ENCODE results near the gene PRL.

PRL gene

DNA sequence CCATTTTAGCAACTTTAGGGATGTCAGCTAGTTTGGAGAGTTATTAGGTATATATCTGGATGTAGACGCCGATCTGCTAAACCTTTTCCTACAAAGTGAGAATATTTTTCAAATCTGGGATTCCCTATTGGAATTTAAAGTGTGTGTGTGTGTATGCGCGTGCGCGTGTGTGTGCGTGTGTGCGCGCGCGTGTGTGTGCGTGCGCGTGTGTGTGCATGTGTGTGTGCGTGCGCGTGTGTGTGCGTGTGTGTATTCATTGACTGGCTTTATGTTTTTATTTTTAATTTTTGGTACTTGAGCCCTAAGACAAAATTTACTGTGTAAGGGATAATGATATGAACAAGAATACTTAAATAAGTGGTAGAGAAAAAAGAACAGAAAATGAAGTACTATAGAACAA lies 8.1 kb downstream of the PRL start:
- no peak for DNase-seq (ENCODE audit: low spot score)
- in situ Hi-C loops (cut with MboI; ENCODE audit: low pct_unique_long_range_greater_than_20kb, low sequenced_read_pairs, unreplicated experiment): no loop called here
- TF ChIP-seq, protein P1, sequence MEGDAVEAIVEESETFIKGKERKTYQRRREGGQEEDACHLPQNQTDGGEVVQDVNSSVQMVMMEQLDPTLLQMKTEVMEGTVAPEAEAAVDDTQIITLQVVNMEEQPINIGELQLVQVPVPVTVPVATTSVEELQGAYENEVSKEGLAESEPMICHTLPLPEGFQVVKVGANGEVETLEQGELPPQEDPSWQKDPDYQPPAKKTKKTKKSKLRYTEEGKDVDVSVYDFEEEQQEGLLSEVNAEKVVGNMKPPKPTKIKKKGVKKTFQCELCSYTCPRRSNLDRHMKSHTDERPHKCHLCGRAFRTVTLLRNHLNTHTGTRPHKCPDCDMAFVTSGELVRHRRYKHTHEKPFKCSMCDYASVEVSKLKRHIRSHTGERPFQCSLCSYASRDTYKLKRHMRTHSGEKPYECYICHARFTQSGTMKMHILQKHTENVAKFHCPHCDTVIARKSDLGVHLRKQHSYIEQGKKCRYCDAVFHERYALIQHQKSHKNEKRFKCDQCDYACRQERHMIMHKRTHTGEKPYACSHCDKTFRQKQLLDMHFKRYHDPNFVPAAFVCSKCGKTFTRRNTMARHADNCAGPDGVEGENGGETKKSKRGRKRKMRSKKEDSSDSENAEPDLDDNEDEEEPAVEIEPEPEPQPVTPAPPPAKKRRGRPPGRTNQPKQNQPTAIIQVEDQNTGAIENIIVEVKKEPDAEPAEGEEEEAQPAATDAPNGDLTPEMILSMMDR (IDR thresholded peaks at IDR 0.05; ENCODE audit: extremely low read depth, insufficient read depth, missing control alignments): no peak

DNA sequence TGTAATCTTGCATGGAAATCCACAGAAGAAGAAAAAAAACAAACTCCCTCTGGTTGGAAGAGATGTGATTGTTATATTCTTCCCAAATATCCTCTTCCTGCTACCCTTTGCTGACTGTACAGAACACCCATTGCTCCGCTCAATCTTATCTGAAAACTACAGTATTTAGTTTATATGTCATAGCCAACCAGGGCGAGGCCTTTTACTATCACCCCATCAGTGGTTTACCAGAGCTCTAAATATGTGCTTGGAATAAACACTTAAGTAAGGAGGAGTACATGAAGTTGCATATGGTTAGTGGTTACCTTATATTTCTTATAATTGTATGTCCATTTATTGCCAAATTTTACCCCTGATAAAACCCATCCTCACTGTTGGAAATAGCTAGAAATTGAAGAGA lies 12.2 kb downstream of the PRL start:
- in situ Hi-C loops (cut with MboI; ENCODE audit: low pct_unique_long_range_greater_than_20kb, low sequenced_read_pairs, unreplicated experiment): no loop called here
- no peak for DNase-seq (ENCODE audit: low spot score)
- TF ChIP-seq, protein P1 (IDR thresholded peaks at IDR 0.05; ENCODE audit: extremely low read depth, insufficient read depth, missing control alignments): no peak

DNA sequence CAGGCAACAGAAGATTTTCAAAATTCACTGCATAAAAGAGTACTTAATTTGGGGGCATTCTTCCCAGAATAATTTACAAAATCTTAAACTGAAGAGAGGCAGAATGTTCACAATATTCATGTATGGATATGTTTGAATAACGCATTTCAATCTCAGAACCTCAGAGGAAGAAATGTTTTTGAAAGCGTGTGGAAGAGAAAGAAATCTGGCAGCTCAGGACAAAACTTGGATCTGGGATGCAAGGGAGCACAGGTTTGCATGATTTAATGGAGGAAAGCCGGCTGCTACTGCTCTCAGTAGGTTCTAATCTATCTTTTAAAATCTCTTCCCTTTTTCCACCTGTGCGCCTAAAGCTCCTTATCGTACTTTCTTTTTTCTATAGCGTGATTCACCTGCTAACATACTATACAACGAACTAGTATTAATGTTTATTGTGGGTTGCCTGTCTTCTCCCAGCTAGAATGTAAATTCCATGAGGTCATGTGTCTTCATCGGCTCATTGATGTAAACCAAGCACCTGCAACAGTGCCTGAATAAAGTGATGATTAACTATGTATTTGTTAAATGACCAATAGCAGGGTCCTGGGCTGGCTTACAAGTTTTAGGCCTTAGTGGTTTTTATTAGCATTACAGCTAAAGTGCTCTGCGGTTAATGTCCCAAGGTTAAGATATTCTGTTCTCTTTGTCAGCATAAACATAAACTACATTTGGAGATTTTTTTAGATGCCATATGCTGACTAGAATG lies 15.3 kb downstream of the PRL start:
- no peak for DNase-seq (ENCODE audit: low spot score)
- TF ChIP-seq, protein P1 (IDR thresholded peaks at IDR 0.05; ENCODE audit: extremely low read depth, insufficient read depth, missing control alignments): no peak

DNA sequence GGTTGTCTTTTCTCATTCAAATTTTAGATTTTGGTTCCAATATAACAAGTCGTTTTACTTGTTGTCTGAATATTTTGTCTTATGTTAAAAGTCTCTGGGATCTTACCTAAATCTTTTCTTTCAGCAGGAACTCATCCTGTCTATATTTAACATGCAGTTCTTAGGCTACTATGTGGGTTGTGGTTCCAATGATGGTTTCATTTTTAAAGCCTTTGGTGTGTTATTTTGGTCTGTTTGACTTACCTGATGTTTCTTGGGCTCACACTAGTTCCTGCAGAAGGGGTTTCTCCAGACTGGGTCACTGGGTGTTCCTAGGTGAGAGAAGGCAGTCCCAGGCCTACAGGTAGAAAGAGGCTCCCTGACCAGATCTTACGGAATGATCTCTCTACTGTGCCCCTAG lies 17.4 kb downstream of the PRL start:
- DNase-seq (ENCODE audit: low spot score): no peak
- in situ Hi-C loops (cut with MboI; ENCODE audit: low pct_unique_long_range_greater_than_20kb, low sequenced_read_pairs, unreplicated experiment): no loop called here
- TF ChIP-seq, protein P1 (IDR thresholded peaks at IDR 0.05; ENCODE audit: extremely low read depth, insufficient read depth, missing control alignments): no peak

More for the DNA sequence above, 15.3 kb downstream of the PRL start:
- in situ Hi-C loops (cut with MboI; ENCODE audit: low pct_unique_long_range_greater_than_20kb, low sequenced_read_pairs, unreplicated experiment): no loop called here

DNA sequence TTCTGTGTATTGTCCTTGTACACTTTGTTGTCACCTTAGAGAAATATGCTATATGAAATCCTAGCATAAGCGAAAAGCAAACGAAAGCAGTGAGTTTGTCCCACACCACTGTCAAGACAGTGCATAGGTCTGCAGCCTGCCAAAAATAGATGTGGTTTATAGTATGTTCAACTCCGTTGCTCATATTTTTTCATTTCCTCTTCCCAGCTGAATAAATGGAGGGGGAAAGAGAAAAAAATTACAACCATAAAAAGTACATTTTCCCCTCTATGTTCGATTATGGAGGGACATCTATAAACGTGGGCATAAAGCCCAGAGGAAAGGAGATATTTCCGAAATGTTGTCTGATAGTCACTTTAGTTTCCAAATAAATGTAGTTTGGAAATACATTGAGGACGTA lies 25.8 kb downstream of the PRL start:
- TF ChIP-seq, protein P1 (IDR thresholded peaks at IDR 0.05; ENCODE audit: extremely low read depth, insufficient read depth, missing control alignments): no peak
- in situ Hi-C loops (cut with MboI; ENCODE audit: low pct_unique_long_range_greater_than_20kb, low sequenced_read_pairs, unreplicated experiment): no loop called here
- DNase-seq (ENCODE audit: low spot score): peak; percentile 43

DNA sequence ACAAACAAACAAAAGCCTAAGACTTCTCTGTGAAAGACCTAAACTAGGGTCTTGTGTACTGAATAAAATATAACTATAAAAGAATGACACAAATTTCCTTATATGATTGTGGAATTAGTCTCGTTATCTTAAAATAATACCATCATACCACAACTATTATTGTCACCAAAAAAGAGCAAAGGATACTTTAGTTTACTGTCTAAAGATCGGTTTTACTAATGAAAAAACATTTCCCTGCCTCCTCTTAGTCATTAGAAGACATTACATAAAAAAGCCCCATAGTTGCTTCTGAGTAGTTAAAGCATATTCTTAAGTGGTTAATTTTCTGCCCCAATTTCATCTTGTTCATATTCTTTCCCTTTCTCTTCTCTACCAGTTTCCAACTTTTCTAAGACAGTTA lies 33.1 kb downstream of the PRL start:
- TF ChIP-seq, protein P1 (IDR thresholded peaks at IDR 0.05; ENCODE audit: extremely low read depth, insufficient read depth, missing control alignments): no peak
- in situ Hi-C loops (cut with MboI; ENCODE audit: low pct_unique_long_range_greater_than_20kb, low sequenced_read_pairs, unreplicated experiment): no loop called here

More for the DNA sequence above, 33.1 kb downstream of the PRL start:
- no peak for DNase-seq (ENCODE audit: low spot score)

Measured in GM13977 (cell line).